Measurements from ENCODE around the gene RAB13.

Gene RAB13

GRCh38 chr1:153936011-153936802 lies 49.9 kb downstream of the RAB13 start:
- peaks cover 100% of the 10 kb centered on the region for H3K36me3 ChIP-seq

GRCh38 chr1:153934746-153935145 lies 51.4 kb downstream of the RAB13 start:
- H3K4me1 ChIP-seq = peaks cover 2% of the 10 kb centered on the region; the same call in 1 of the 2 replicates
- no peak for TF ChIP-seq Cebpa-rat (IDR thresholded peaks at IDR 0.05)
- H3K9ac ChIP-seq = no peak overlapping the region
- H4K20me1 ChIP-seq = no peaks in the 10 kb centered on the region
- no peaks in the 10 kb centered on the region for H3K9me3 ChIP-seq
- H3K27me3 ChIP-seq = no peaks in the 10 kb centered on the region
- no peak overlapping the region for H3K27ac ChIP-seq
- H3K36me3 ChIP-seq = peaks cover 100% of the 10 kb centered on the region
- no peak overlapping the region for H3K4me2 ChIP-seq
- no peak overlapping the region for H3K4me3 ChIP-seq

More at GRCh38 chr1:153936011-153936802, 49.9 kb downstream of the RAB13 start:
- TF ChIP-seq Cebpa-rat (IDR thresholded peaks at IDR 0.05) = no peak
- Histone ChIP-seq H3K9me3 (no peaks in the 10 kb centered on the region), H3K9ac (no peak overlapping the region), H3K27me3 (no peaks in the 10 kb centered on the region), H3K4me3 (no peak overlapping the region), H3K4me2 (no peak overlapping the region), H4K20me1 (peaks cover 14% of the 10 kb centered on the region), H3K4me1 (peaks cover 5% of the 10 kb centered on the region; the same call in 1 of the 2 replicates), H3K27ac (no peak overlapping the region)

- no peaks in the 10 kb centered on the region for H4K20me1 ChIP-seq
- TF ChIP-seq Cebpa-rat (IDR thresholded peaks at IDR 0.05) = no peak
- H3K4me1 ChIP-seq = peaks cover 10% of the 10 kb centered on the region
- H3K27me3 ChIP-seq = no peaks in the 10 kb centered on the region
- H3K9ac ChIP-seq = no peak overlapping the region
- H3K27ac ChIP-seq = no peak overlapping the region
- H3K9me3 ChIP-seq = no peaks in the 10 kb centered on the region
- H3K4me2 ChIP-seq = no peak overlapping the region
- no peak overlapping the region for H3K4me3 ChIP-seq
- H3K36me3 ChIP-seq = peaks cover 100% of the 10 kb centered on the region
Measured at GRCh38 chr1:153933955-153934354, 52.2 kb downstream of the RAB13 start.

GRCh38 chr1:153933430-153933829 lies 52.7 kb downstream of the RAB13 start:
- TF ChIP-seq Cebpa-rat (IDR thresholded peaks at IDR 0.05) = no peak
- Histone ChIP-seq H3K4me3 (no peak overlapping the region), H4K20me1 (no peaks in the 10 kb centered on the region), H3K9me3 (no peaks in the 10 kb centered on the region), H3K27ac (no peak overlapping the region), H3K9ac (no peak overlapping the region), H3K4me2 (no peak overlapping the region), H3K4me1 (peaks cover 16% of the 10 kb centered on the region), H3K27me3 (no peaks in the 10 kb centered on the region), H3K36me3 (peaks cover 95% of the 10 kb centered on the region)

- Histone ChIP-seq H3K36me3 (peaks cover 85% of the 10 kb centered on the region), H3K27ac (no peak overlapping the region), H4K20me1 (no peaks in the 10 kb centered on the region), H3K4me2 (no peak overlapping the region), H3K9ac (no peak overlapping the region), H3K4me3 (no peak overlapping the region), H3K27me3 (no peaks in the 10 kb centered on the region), H3K4me1 (peaks cover 25% of the 10 kb centered on the region), H3K9me3 (no peaks in the 10 kb centered on the region)
- TF ChIP-seq Cebpa-rat (IDR thresholded peaks at IDR 0.05) = no peak
Measured at GRCh38 chr1:153932156-153933131, 53.7 kb downstream of the RAB13 start.

Data from BLaER1 (cell line).